Choroid plexus epithelial cell (primary cell): ENCODE data around the gene PARVB.

ENCODE experiments used
- DNase-seq: peaks from one replicate; pipeline ENCODE4 v3.0.0-alpha.2; 2010; ENCODE audit warnings: low read depth
- H3K4me3 ChIP-seq: 2 replicates; pipeline ENCODE4 v1.5.1; 2011; ENCODE audit warnings: low read depth, mild to moderate bottlenecking, control low read depth, low read length, moderate library complexity
- CTCF ChIP-seq: conservative IDR thresholded peaks from 2 replicates; pipeline ENCODE4 v1.5.1; 2011; ENCODE audit warnings: low read depth, mild to moderate bottlenecking, control low read depth, inconsistent platforms, low read length, moderate library complexity

PARVB gene

GRCh38 chr22:44086271-44087088, 62.4 kb downstream of the PARVB start:
- DNase-seq, result no peak
- no peak overlapping the region for H3K4me3 ChIP-seq
- TF ChIP-seq CTCF, result no peak

- TF ChIP-seq CTCF, result no peak
- no peak for DNase-seq
- no peak overlapping the region for H3K4me3 ChIP-seq
Measured at GRCh38 chr22:44087089-44087430, 63.0 kb downstream of the PARVB start.

GRCh38 chr22:44088976-44089570, 65.0 kb downstream of the PARVB start:
- DNase-seq, result no peak
- TF ChIP-seq CTCF, result no peak
- no peak overlapping the region for H3K4me3 ChIP-seq

GRCh38 chr22:44089717-44090570, 65.8 kb downstream of the PARVB start:
- DNase-seq, result no peak
- no peak overlapping the region for H3K4me3 ChIP-seq
- no peak for TF ChIP-seq CTCF

GRCh38 chr22:44090571-44090905, 66.4 kb downstream of the PARVB start:
- DNase-seq, result no peak
- no peak overlapping the region for H3K4me3 ChIP-seq
- no peak for TF ChIP-seq CTCF

GRCh38 chr22:44091021-44091721, 67.1 kb downstream of the PARVB start:
- DNase-seq, result peak; percentile 56
- H3K4me3 ChIP-seq, result no peak overlapping the region
- TF ChIP-seq CTCF, result peak; percentile 71
